Rectal smooth muscle tissue (tissue), 1 donor: ENCODE measurements around the gene SNX7.

ENCODE experiments used
- H3K27ac ChIP-seq: one replicate; pipeline ENCODE4 v1.7.0; 2013; ENCODE audit warnings: low read depth, low read length, inconsistent platforms
- H3K27me3 ChIP-seq: one replicate; pipeline ENCODE4 v1.7.0; 2013; ENCODE audit warnings: low read length; ENCODE audit not compliant: control insufficient read depth, insufficient read depth
- H3K36me3 ChIP-seq: one replicate; pipeline ENCODE4 v1.7.0; 2013; ENCODE audit warnings: low read length; ENCODE audit not compliant: control insufficient read depth, insufficient read depth
- H3K4me1 ChIP-seq: one replicate; pipeline ENCODE4 v1.7.0; 2013; ENCODE audit warnings: low read length; ENCODE audit not compliant: control insufficient read depth, insufficient read depth
- H3K4me3 ChIP-seq: one replicate; pipeline ENCODE4 v1.7.0; 2013; ENCODE audit warnings: low read length
- H3K9ac ChIP-seq: one replicate; pipeline ENCODE4 v1.7.0; 2013; ENCODE audit warnings: low read length

Gene SNX7

DNA sequence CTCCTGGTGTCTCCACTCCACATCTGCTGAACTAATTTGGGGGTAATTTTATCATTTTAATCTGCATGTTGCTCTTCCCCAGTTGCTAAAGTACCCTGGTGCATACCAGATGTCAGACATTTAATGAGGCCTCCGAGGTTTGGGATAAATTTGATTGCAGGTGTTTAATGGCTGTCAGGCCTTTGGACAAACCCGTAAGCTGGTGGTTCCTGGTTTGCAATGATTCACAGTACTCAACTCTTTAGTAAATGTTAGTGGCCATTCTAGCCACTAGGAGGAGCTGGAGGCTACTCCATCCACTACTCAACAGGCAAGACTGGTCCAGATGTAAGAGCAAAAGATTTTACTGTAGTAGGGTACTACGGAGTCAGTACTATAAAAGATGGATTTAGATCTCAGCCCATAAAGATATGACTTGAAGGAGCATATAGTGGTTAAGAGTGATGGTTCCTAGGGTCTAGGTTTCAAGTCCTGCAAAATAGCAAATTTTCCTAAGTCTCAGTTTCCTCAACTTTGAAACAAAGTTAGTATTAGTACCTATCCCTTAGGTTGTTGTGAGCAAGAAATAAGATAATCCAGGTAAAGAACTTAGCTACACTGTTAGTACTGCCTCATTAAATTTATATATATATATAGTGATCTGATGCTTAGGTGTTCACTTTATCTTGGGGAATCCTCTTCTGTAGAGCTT is 132.8 kb downstream of the SNX7 start:
- no peak overlapping the region for H3K4me3 ChIP-seq
- H3K9ac ChIP-seq, result no peak overlapping the region
- H3K36me3 ChIP-seq, result no peaks in the 10 kb centered on the region
- no peaks in the 10 kb centered on the region for H3K4me1 ChIP-seq
- H3K27ac ChIP-seq, result no peak overlapping the region
- no peaks in the 10 kb centered on the region for H3K27me3 ChIP-seq

- Histone ChIP-seq H3K27me3 (no peaks in the 10 kb centered on the region), H3K36me3 (no peaks in the 10 kb centered on the region), H3K9ac (no peak overlapping the region), H3K27ac (no peak overlapping the region), H3K4me3 (no peak overlapping the region), H3K4me1 (no peaks in the 10 kb centered on the region)
Observed at GRCh38 chr1:98796049-98796448, 134.5 kb downstream of the SNX7 start.

DNA sequence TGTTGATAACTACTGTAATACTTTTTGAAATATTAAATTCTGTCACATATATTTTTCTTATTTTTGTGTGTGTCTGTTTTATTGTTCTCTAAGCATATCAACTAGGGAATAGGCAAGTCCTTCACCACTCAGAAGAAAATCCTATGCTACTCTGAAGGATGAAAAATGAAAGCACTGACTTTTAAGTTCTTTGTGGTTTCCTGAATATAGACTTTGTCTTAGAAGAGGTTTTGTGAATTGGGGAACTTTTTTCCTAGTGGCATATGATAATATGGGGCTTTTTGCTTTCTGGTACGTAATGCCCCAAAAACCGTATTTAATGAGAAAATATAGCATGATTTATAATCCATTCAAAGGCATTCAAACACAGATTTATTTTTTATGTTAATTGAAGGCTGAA is 136.0 kb downstream of the SNX7 start:
- Histone ChIP-seq H3K4me1 (no peaks in the 10 kb centered on the region), H3K27ac (no peak overlapping the region), H3K4me3 (no peak overlapping the region), H3K9ac (no peak overlapping the region), H3K27me3 (no peaks in the 10 kb centered on the region), H3K36me3 (no peaks in the 10 kb centered on the region)
